NB4 (cell line): ENCODE measurements around the gene CLTCL1.

ENCODE experiments used
- CTCF ChIP-seq: IDR thresholded peaks from one replicate; pipeline ENCODE4 v1.5.1; 2012; ENCODE audit warnings: low read depth, low read length
- POLR2A ChIP-seq: IDR thresholded peaks from 2 replicates; pipeline ENCODE4 v1.6.1; 2011; ENCODE audit warnings: mild to moderate bottlenecking; ENCODE audit not compliant: insufficient read length; ENCODE audit errors: extremely low read depth

GRCh38 chr22:19207401-19207808 lies 84.1 kb downstream of the CLTCL1 start:
- TF ChIP-seq CTCF, result no peak
- TF ChIP-seq POLR2A, result no peak
